ENCODE measurements around the gene PRR5.

PRR5 gene

GRCh38 chr22:44731357-44731970, 29.5 kb downstream of the PRR5 start:
- Histone ChIP-seq H3K27me3 (ENCODE audit: control insufficient read depth, insufficient read depth, low read length) (no peaks in the 10 kb centered on the region), H3K36me3 (ENCODE audit: control insufficient read depth, insufficient read depth, low read length) (peaks cover 13% of the 10 kb centered on the region), H3K4me1 (ENCODE audit: control insufficient read depth, insufficient read depth, low read length) (no peaks in the 10 kb centered on the region), H3K27ac (ENCODE audit: low read depth, low read length) (no peak overlapping the region), H3K4me3 (ENCODE audit: low read depth, low read length) (no peak overlapping the region), H3K9ac (ENCODE audit: low read length) (no peak overlapping the region), H3K9me3 (ENCODE audit: control insufficient read depth, insufficient read depth, low read depth, low read length) (no peaks in the 10 kb centered on the region)

GRCh38 chr22:44732017-44732561, 30.1 kb downstream of the PRR5 start:
- peaks cover 9% of the 10 kb centered on the region for H3K36me3 ChIP-seq (ENCODE audit: control insufficient read depth, insufficient read depth, low read length)
- peaks cover 2% of the 10 kb centered on the region; the same call in 1 of the 2 replicates for H3K4me1 ChIP-seq (ENCODE audit: control insufficient read depth, insufficient read depth, low read length)
- H3K27me3 ChIP-seq (ENCODE audit: control insufficient read depth, insufficient read depth, low read length), result no peaks in the 10 kb centered on the region
- no peak overlapping the region for H3K4me3 ChIP-seq (ENCODE audit: low read depth, low read length)
- H3K9me3 ChIP-seq (ENCODE audit: control insufficient read depth, insufficient read depth, low read depth, low read length), result no peaks in the 10 kb centered on the region
- no peak overlapping the region for H3K9ac ChIP-seq (ENCODE audit: low read length)
- no peak overlapping the region for H3K27ac ChIP-seq (ENCODE audit: low read depth, low read length)

DNA sequence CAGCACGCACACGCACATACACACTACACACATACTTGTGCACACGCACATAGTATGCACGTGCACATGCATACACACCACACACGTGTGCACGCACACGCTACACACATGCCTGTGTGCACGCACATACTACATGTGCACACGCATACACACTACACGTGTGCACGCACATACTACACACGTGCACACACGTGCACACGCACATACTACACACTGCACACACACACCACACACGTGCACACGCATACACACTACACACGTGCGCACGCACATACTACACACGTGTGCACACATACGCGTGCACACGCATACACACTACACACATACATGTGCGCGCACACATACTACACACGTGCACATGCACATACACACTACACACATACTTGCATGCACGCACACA, 30.7 kb downstream of the PRR5 start:
- H3K36me3 ChIP-seq (ENCODE audit: control insufficient read depth, insufficient read depth, low read length), result peaks cover 8% of the 10 kb centered on the region; the same call in 1 of the 2 replicates
- H3K27ac ChIP-seq (ENCODE audit: low read depth, low read length), result no peak overlapping the region
- no peaks in the 10 kb centered on the region for H3K27me3 ChIP-seq (ENCODE audit: control insufficient read depth, insufficient read depth, low read length)
- H3K9me3 ChIP-seq (ENCODE audit: control insufficient read depth, insufficient read depth, low read depth, low read length), result no peaks in the 10 kb centered on the region
- H3K4me3 ChIP-seq (ENCODE audit: low read depth, low read length), result no peak overlapping the region
- no peak overlapping the region for H3K9ac ChIP-seq (ENCODE audit: low read length)
- H3K4me1 ChIP-seq (ENCODE audit: control insufficient read depth, insufficient read depth, low read length), result peaks cover 8% of the 10 kb centered on the region

- no peaks in the 10 kb centered on the region for H3K9me3 ChIP-seq (ENCODE audit: control insufficient read depth, insufficient read depth, low read depth, low read length)
- no peaks in the 10 kb centered on the region for H3K27me3 ChIP-seq (ENCODE audit: control insufficient read depth, insufficient read depth, low read length)
- no peak overlapping the region for H3K9ac ChIP-seq (ENCODE audit: low read length)
- peaks cover 16% of the 10 kb centered on the region for H3K4me1 ChIP-seq (ENCODE audit: control insufficient read depth, insufficient read depth, low read length)
- H3K27ac ChIP-seq (ENCODE audit: low read depth, low read length), result no peak overlapping the region
- no peak overlapping the region for H3K4me3 ChIP-seq (ENCODE audit: low read depth, low read length)
- peaks cover 8% of the 10 kb centered on the region; the same call in 1 of the 2 replicates for H3K36me3 ChIP-seq (ENCODE audit: control insufficient read depth, insufficient read depth, low read length)
Observed at GRCh38 chr22:44733426-44734106, 31.6 kb downstream of the PRR5 start.

DNA sequence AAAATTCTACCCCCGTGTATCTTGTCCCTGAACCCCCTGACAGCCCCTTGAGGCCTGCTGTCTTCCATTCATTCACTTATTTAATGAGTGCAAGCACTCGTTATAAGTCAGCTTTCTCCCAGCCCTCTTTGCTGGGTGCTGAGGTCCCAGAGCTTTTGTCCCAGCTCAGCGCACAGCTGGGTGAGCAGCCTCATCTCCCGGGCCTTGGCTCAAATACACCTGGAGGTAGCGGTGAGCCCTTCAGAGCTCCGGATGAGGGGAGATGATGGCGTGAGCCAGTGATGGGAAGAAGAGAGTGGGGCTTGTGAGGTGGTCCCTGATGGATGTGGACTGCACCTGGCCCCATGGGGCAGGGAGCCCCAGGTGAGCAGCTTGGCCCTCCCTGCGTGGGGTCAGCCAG, 32.3 kb downstream of the PRR5 start:
- no peak overlapping the region for H3K9ac ChIP-seq (ENCODE audit: low read length)
- no peaks in the 10 kb centered on the region for H3K27me3 ChIP-seq (ENCODE audit: control insufficient read depth, insufficient read depth, low read length)
- no peak overlapping the region for H3K27ac ChIP-seq (ENCODE audit: low read depth, low read length)
- no peaks in the 10 kb centered on the region for H3K9me3 ChIP-seq (ENCODE audit: control insufficient read depth, insufficient read depth, low read depth, low read length)
- H3K36me3 ChIP-seq (ENCODE audit: control insufficient read depth, insufficient read depth, low read length), result peaks cover 6% of the 10 kb centered on the region; the same call in 1 of the 2 replicates
- H3K4me3 ChIP-seq (ENCODE audit: low read depth, low read length), result no peak overlapping the region
- H3K4me1 ChIP-seq (ENCODE audit: control insufficient read depth, insufficient read depth, low read length), result peaks cover 19% of the 10 kb centered on the region

- Histone ChIP-seq H3K9me3 (ENCODE audit: control insufficient read depth, insufficient read depth, low read depth, low read length) (no peaks in the 10 kb centered on the region), H3K27ac (ENCODE audit: low read depth, low read length) (no peak overlapping the region), H3K4me3 (ENCODE audit: low read depth, low read length) (no peak overlapping the region), H3K27me3 (ENCODE audit: control insufficient read depth, insufficient read depth, low read length) (no peaks in the 10 kb centered on the region), H3K36me3 (ENCODE audit: control insufficient read depth, insufficient read depth, low read length) (peaks cover 4% of the 10 kb centered on the region; the same call in 1 of the 2 replicates), H3K4me1 (ENCODE audit: control insufficient read depth, insufficient read depth, low read length) (peaks cover 22% of the 10 kb centered on the region), H3K9ac (ENCODE audit: low read length) (no peak overlapping the region)
Observed at GRCh38 chr22:44734801-44735517, 33.0 kb downstream of the PRR5 start.

- Histone ChIP-seq H3K9ac (ENCODE audit: low read length) (no peak overlapping the region), H3K36me3 (ENCODE audit: control insufficient read depth, insufficient read depth, low read length) (peaks cover 4% of the 10 kb centered on the region; the same call in 1 of the 2 replicates), H3K27ac (ENCODE audit: low read depth, low read length) (no peak overlapping the region), H3K9me3 (ENCODE audit: control insufficient read depth, insufficient read depth, low read depth, low read length) (no peaks in the 10 kb centered on the region), H3K27me3 (ENCODE audit: control insufficient read depth, insufficient read depth, low read length) (no peaks in the 10 kb centered on the region), H3K4me3 (ENCODE audit: low read depth, low read length) (no peak overlapping the region), H3K4me1 (ENCODE audit: control insufficient read depth, insufficient read depth, low read length) (peaks cover 26% of the 10 kb centered on the region)
Observed at GRCh38 chr22:44735518-44736428, 33.8 kb downstream of the PRR5 start.

DNA sequence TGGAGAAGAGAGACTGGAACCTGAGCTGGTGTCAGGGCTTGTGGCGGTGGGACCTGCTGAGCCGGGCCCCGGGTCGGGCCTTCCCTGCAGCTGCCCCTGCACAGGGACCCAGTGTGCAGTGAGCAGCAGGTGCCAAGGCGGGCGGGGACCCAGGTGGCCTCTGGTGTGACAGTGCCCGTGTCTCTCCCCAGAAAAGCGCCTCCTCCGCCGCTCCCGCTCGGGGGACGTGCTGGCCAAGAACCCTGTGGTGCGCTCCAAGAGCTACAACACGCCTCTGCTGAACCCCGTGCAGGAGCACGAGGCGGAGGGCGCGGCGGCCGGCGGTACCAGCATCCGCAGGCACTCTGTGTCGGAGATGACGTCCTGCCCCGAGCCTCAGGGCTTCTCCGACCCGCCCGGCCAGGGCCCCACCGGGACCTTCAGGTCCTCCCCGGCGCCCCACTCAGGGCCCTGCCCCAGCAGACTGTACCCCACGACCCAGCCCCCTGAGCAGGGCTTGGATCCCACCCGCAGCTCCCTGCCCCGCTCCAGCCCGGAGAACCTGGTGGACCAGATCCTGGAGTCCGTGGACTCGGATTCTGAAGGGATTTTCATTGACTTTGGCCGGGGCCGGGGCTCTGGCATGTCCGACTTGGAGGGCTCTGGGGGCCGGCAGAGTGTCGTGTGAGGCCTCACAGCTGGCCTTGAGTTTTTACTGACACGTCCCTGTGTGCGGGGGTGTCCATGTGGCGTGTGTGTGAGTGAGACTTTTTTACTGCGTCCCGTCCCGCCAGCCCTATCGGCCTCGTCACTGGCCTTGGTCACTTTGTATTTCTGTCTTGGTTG, 34.8 kb downstream of the PRR5 start:
- no peaks in the 10 kb centered on the region for H3K9me3 ChIP-seq (ENCODE audit: control insufficient read depth, insufficient read depth, low read depth, low read length)
- H3K36me3 ChIP-seq (ENCODE audit: control insufficient read depth, insufficient read depth, low read length), result peaks cover 4% of the 10 kb centered on the region; the same call in 1 of the 2 replicates
- peaks cover 26% of the 10 kb centered on the region for H3K4me1 ChIP-seq (ENCODE audit: control insufficient read depth, insufficient read depth, low read length)
- H3K9ac ChIP-seq (ENCODE audit: low read length), result no peak overlapping the region
- H3K4me3 ChIP-seq (ENCODE audit: low read depth, low read length), result no peak overlapping the region
- no peak overlapping the region for H3K27ac ChIP-seq (ENCODE audit: low read depth, low read length)
- no peaks in the 10 kb centered on the region for H3K27me3 ChIP-seq (ENCODE audit: control insufficient read depth, insufficient read depth, low read length)

DNA sequence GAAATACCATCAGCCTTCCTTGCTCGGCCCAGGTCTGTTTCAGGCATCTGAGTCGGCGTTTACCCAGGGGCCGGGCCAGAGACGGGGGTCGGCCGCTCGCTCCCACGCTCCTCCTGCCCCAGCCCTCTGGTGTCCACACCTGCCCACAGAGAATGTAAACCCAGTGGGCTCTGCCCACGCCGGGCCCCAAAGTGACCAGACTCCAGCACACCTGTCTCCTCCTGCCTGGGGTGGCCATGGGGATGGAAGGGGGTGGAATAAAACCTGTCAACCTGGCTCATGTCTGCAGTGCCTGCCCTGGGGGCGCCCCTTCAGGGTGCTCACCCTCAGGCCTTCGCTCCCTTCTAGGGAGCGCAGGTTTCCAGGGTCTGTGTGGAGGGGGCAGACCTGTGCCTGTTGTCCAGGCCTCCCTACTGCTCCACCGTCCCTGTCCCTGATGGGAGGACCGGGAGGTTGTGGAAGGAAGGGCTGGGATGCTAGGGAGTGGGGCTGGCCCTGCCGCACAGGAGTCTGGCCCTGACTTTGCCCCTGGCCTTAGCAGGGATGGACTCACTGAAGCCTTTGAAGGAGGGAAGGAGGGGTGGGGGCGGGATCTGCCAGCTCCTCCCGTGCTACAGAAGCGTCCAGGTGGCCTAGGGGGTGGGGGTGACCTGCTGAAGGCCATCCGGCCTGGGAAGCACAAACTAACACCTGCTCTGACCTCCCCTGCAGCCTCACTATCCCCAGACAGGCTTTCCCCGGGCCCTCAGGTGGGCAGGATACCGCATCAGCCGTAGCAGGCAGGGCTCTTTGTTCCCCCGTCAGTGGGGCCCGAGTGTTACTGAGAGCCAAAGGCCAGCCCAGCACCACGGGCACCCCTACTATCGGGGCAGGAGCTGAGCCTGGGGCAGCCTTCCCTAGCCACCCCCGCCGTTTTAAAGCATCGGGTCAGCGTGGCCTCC, 35.7 kb downstream of the PRR5 start:
- H3K36me3 ChIP-seq (ENCODE audit: control insufficient read depth, insufficient read depth, low read length), result peaks cover 2% of the 10 kb centered on the region; the same call in 1 of the 2 replicates
- peak overlapping the region; percentile 15 for H3K9ac ChIP-seq (ENCODE audit: low read length)
- no peak overlapping the region for H3K27ac ChIP-seq (ENCODE audit: low read depth, low read length)
- no peaks in the 10 kb centered on the region for H3K27me3 ChIP-seq (ENCODE audit: control insufficient read depth, insufficient read depth, low read length)
- H3K4me1 ChIP-seq (ENCODE audit: control insufficient read depth, insufficient read depth, low read length), result peaks cover 26% of the 10 kb centered on the region
- H3K4me3 ChIP-seq (ENCODE audit: low read depth, low read length), result no peak overlapping the region
- H3K9me3 ChIP-seq (ENCODE audit: control insufficient read depth, insufficient read depth, low read depth, low read length), result no peaks in the 10 kb centered on the region

Measured in HUES6 (cell line).